Stimulated activated naive CD8-positive, alpha-beta T cell treated with anti-CD3 and anti-CD28 coated beads, Interleukin-15, amount 100 ng/mL, for 72 hours (primary cell): ENCODE results near the gene RNU7-1.
A peak's percentile ranks its signal among the peaks of the same experiment; 100 is the strongest.

Experiments
- ATAC-seq: fragments of 150-1000 bp; cut with Tn5 transposase; 2 replicates; pipeline ENCODE4 v1.10.0; 2021; ENCODE audit warnings: mild to moderate bottlenecking, moderate library complexity
- DNase-seq, 2 donors: peaks; one replicate each; pipeline ENCODE4 v3.0.0; 2021 to 2022
- H3K27ac Mint-ChIP-seq, 2 donors: one replicate each; pipeline ENCODE4 v1.8.0; 2022; ENCODE audit warnings: mild to moderate bottlenecking in 2 of 2, mixed read lengths in 2 of 2, moderate library complexity in 2 of 2
- H3K27me3 Mint-ChIP-seq: one replicate; pipeline ENCODE4 v1.8.0; 2022; ENCODE audit warnings: mixed read lengths
- H3K4me1 Mint-ChIP-seq: one replicate; pipeline ENCODE4 v1.8.0; 2022; ENCODE audit warnings: mild to moderate bottlenecking, mixed read lengths
- H3K4me3 Mint-ChIP-seq, 2 donors: one replicate each; pipeline ENCODE4 v1.8.0; 2022; ENCODE audit warnings: mild to moderate bottlenecking in 2 of 2, mixed read lengths in 2 of 2, moderate library complexity in 1 of 2
- H3K9me3 Mint-ChIP-seq, 2 donors: one replicate each; pipeline ENCODE4 v1.8.0; 2022; ENCODE audit warnings: mixed read lengths in 2 of 2

RNU7-1 gene

DNA sequence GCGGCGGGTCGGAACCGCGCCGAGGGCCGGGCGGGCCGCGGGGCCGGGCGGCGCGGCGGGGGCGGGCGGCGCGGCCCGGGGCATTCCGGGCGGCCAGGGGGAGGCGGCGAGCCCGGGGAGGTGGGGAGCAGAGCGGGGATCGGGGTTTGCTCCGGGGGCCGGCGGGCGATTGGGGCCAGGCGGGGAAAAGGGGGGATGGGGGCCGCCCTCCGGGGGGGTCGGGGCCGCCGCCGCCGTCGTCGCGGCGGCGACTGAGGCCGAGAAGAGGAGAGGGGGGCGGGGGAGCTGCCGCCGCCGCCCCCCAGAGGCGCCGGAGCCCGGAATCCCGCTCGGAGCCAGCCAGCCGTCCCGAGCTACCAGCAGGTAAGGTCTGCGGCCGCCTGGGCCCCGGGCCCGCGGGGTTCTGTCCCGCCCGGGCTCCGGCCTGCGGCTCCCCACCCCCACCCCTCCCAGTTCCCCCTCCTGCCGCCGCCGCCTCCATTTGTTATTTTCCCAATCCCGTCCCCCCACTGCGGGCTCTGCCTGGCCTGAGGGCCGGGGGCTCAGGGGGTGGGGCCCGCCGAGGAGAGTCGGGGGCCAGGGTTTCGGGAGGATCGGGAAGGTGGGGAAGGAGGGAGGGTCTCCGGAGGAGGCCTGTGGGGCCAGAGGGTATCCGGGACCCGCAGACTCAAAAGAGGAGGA, 15.5 kb upstream of the RNU7-1 start:
- Mint-ChIP-seq H3K4me3 (peak overlapping the region; percentile 95 to 97), H3K9me3 (no peaks in the 10 kb centered on the region), H3K27ac (peak overlapping the region; percentile 96 to 97), H3K27me3 (no peaks in the 10 kb centered on the region), H3K4me1 (peaks cover 82% of the 10 kb centered on the region)
- ATAC-seq = peak; percentile 22
- DNase-seq = peak in 1 of 2 donors; percentile 19

- Mint-ChIP-seq H3K4me1 (peaks cover 84% of the 10 kb centered on the region), H3K4me3 (peak overlapping the region; percentile 95 to 97)
These were observed 14.8 kb upstream of the RNU7-1 start for GRCh38 chr12:6928703-6929407.

DNA sequence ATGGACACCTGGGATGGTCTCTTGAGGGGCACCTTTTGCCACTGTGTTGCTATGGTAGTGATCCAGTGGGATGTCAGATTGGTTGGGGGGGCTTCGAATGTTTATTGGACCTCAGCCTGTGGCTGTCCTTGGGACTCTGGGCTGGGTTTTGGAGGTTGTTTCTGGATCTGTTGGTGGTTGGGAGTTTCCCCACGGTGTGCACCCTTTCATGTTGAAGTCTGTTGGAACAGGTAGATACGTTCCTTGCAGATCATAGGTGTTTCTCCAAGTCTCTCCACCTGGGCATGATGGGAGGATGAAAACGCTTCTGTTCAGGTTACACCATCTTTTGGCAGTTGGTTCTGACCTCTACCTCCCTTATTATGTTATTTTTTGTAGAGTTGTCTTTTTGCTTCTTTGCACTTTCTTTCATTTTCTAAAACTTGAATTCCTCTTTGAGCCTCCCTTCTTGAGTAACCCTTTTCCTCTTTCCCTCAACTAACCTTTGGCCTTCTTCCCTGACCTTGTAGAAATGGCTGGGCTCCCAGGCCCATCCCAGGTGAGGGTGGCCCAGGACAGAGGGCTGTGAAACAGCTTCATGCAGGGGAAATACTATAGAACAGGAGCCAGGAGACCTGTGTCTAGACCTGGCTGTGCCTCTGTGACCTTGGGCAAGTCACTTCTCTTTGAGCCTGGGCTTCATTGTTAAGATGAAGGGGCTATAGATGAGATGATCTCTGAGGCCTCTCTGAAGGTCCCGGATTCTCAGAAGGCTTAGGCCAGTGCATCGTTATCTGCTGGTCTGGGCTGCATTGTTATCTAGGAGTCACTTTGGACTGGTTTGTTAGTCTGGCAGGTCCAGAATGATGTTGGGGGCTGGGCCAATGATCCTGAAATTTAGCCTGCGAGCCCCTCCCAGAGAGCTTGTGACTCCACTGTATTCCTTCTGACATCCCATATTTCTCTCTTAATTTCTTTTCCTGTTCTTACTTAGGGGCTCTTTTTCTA, 13.9 kb upstream of the RNU7-1 start:
- Mint-ChIP-seq H3K9me3 (no peaks in the 10 kb centered on the region), H3K4me1 (peaks cover 84% of the 10 kb centered on the region), H3K4me3 (peak overlapping the region; percentile 59 to 95), H3K27me3 (no peaks in the 10 kb centered on the region), H3K27ac (peak overlapping the region; percentile 52 to 87)
- no peak for ATAC-seq
- DNase-seq = no peak

More at GRCh38 chr12:6928703-6929407, 14.8 kb upstream of the RNU7-1 start:
- H3K27me3 Mint-ChIP-seq = no peaks in the 10 kb centered on the region
- H3K9me3 Mint-ChIP-seq = no peaks in the 10 kb centered on the region
- H3K27ac Mint-ChIP-seq = peak overlapping the region; percentile 96 to 97
- ATAC-seq (no peak), DNase-seq (no peak)

GRCh38 chr12:6932766-6933165, 10.8 kb upstream of the RNU7-1 start:
- Mint-ChIP-seq H3K4me3 (no peak overlapping the region), H3K9me3 (no peaks in the 10 kb centered on the region), H3K27ac (no peak overlapping the region), H3K4me1 (peaks cover 84% of the 10 kb centered on the region), H3K27me3 (no peaks in the 10 kb centered on the region)
- ATAC-seq (no peak), DNase-seq (no peak)

DNA sequence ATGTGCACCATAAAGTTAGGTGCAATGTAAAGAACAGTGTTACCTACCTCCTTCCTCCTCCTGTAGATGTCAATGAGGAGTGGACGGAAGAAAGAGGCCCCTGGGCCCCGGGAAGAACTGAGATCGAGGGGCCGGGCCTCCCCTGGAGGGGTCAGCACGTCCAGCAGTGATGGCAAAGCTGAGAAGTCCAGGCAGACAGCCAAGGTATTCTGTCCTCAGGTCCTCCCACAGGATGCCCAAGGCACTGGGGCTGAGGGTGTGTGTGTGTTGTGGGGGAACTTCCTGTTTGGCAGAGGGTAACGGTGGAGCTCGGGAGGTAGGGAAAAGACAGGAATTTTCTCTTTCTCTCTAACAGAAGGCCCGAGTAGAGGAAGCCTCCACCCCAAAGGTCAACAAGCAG, 9.5 kb upstream of the RNU7-1 start:
- no peak for ATAC-seq
- no peak overlapping the region for H3K4me3 Mint-ChIP-seq
- H3K27ac Mint-ChIP-seq = peak overlapping the region in 1 of 2 donors; percentile 18
- DNase-seq = no peak
- no peaks in the 10 kb centered on the region for H3K9me3 Mint-ChIP-seq
- H3K27me3 Mint-ChIP-seq = no peaks in the 10 kb centered on the region
- peaks cover 89% of the 10 kb centered on the region for H3K4me1 Mint-ChIP-seq

DNA sequence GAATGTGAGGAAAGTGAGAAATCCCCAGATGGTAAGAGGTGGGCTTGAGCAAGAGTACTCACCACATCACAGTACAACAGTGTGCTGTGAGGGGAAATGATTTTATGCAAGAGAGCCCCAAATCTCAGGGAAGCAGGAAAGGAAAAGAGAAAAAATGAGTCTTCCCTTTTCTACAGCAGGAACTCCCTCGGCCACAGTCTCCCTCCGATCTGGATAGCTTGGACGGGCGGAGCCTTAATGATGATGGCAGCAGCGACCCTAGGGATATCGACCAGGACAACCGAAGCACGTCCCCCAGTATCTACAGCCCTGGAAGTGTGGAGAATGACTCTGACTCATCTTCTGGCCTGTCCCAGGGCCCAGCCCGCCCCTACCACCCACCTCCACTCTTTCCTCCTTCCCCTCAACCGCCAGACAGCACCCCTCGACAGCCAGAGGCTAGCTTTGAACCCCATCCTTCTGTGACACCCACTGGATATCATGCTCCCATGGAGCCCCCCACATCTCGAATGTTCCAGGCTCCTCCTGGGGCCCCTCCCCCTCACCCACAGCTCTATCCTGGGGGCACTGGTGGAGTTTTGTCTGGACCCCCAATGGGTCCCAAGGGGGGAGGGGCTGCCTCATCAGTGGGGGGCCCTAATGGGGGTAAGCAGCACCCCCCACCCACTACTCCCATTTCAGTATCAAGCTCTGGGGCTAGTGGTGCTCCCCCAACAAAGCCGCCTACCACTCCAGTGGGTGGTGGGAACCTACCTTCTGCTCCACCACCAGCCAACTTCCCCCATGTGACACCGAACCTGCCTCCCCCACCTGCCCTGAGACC, 8.0 kb upstream of the RNU7-1 start:
- DNase-seq (no peak), ATAC-seq (no peak)
- Mint-ChIP-seq H3K9me3 (no peaks in the 10 kb centered on the region), H3K4me1 (peaks cover 85% of the 10 kb centered on the region), H3K27me3 (no peaks in the 10 kb centered on the region), H3K27ac (peak overlapping the region; percentile 97 to 98), H3K4me3 (peak overlapping the region; percentile 87 to 96)

- ATAC-seq = no peak
- H3K27me3 Mint-ChIP-seq = no peaks in the 10 kb centered on the region
- H3K9me3 Mint-ChIP-seq = no peaks in the 10 kb centered on the region
- no peak for DNase-seq
- H3K4me3 Mint-ChIP-seq = peak overlapping the region; percentile 87 to 96
- peak overlapping the region; percentile 97 to 98 for H3K27ac Mint-ChIP-seq
- H3K4me1 Mint-ChIP-seq = peaks cover 86% of the 10 kb centered on the region
These were observed 7.4 kb upstream of the RNU7-1 start for GRCh38 chr12:6936194-6936635.

DNA sequence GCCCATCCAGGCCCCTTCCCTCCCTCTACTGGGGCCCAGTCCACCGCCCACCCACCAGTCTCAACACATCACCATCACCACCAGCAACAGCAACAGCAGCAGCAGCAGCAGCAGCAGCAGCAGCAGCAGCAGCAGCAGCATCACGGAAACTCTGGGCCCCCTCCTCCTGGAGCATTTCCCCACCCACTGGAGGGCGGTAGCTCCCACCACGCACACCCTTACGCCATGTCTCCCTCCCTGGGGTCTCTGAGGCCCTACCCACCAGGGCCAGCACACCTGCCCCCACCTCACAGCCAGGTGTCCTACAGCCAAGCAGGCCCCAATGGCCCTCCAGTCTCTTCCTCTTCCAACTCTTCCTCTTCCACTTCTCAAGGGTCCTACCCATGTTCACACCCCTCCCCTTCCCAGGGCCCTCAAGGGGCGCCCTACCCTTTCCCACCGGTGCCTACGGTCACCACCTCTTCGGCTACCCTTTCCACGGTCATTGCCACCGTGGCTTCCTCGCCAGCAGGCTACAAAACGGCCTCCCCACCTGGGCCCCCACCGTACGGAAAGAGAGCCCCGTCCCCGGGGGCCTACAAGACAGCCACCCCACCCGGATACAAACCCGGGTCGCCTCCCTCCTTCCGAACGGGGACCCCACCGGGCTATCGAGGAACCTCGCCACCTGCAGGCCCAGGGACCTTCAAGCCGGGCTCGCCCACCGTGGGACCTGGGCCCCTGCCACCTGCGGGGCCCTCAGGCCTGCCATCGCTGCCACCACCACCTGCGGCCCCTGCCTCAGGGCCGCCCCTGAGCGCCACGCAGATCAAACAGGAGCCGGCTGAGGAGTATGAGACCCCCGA, 6.8 kb upstream of the RNU7-1 start:
- DNase-seq (peak; percentile 55 to 77), ATAC-seq (peak; percentile 56)
- H3K27me3 Mint-ChIP-seq = no peaks in the 10 kb centered on the region
- peaks cover 86% of the 10 kb centered on the region for H3K4me1 Mint-ChIP-seq
- peak overlapping the region; percentile 87 to 96 for H3K4me3 Mint-ChIP-seq
- peak overlapping the region; percentile 97 to 98 for H3K27ac Mint-ChIP-seq
- no peaks in the 10 kb centered on the region for H3K9me3 Mint-ChIP-seq

DNA sequence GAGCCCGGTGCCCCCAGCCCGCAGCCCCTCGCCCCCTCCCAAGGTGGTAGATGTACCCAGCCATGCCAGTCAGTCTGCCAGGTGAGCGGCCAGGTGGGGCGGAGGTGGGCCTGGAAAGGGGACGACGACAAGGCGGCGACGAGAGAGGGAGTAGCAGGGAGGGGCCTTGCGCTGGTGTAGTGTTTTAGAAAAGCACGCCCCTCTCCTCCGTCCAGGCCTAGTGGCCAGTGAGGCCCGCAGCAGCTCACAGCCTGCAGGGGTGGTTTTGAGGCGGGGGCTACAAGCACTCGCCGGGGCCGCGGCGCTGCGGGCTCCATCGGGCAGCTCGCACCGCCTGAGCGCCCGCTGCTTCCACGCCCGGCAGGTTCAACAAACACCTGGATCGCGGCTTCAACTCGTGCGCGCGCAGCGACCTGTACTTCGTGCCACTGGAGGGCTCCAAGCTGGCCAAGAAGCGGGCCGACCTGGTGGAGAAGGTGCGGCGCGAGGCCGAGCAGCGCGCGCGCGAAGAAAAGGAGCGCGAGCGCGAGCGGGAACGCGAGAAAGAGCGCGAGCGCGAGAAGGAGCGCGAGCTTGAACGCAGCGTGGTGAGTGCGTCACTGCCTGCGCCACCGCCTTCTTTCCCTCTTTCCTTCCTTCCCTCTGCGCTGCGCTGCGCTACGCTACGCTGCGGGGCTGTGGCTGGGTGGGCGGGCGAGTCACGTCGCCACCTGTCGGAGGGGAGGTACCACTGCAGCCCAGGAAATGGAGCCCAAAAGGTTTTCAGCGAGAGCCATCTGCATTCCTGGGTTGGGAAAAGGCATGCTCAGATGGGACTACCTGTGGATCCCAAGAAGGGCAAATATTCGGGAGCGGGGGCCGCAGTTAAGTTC, 5.9 kb upstream of the RNU7-1 start:
- peak; percentile 92 to 96 for DNase-seq
- peaks cover 85% of the 10 kb centered on the region for H3K4me1 Mint-ChIP-seq
- H3K4me3 Mint-ChIP-seq = peak overlapping the region; percentile 87 to 96
- no peaks in the 10 kb centered on the region for H3K27me3 Mint-ChIP-seq
- no peaks in the 10 kb centered on the region for H3K9me3 Mint-ChIP-seq
- peak overlapping the region; percentile 97 to 98 for H3K27ac Mint-ChIP-seq
- peak; percentile 93 for ATAC-seq

DNA sequence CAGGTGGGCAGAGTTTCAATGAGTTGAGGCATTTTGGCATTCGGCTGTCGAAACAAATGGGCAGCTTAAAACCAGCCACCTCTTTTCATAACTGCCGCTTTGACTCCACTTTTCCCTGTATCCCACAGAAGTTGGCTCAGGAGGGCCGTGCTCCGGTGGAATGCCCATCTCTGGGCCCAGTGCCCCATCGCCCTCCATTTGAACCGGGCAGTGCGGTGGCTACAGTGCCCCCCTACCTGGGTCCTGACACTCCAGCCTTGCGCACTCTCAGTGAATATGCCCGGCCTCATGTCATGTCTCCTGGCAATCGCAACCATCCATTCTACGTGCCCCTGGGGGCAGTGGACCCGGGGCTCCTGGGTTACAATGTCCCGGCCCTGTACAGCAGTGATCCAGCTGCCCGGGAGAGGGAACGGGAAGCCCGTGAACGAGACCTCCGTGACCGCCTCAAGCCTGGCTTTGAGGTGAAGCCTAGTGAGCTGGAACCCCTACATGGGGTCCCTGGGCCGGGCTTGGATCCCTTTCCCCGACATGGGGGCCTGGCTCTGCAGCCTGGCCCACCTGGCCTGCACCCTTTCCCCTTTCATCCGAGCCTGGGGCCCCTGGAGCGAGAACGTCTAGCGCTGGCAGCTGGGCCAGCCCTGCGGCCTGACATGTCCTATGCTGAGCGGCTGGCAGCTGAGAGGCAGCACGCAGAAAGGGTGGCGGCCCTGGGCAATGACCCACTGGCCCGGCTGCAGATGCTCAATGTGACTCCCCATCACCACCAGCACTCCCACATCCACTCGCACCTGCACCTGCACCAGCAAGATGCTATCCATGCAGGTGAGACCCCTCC, 5.0 kb upstream of the RNU7-1 start:
- Mint-ChIP-seq H3K9me3 (no peaks in the 10 kb centered on the region), H3K4me1 (peaks cover 85% of the 10 kb centered on the region)

GRCh38 chr12:6939191-6939540, 4.5 kb upstream of the RNU7-1 start:
- DNase-seq (no peak), ATAC-seq (no peak)
- Mint-ChIP-seq H3K27me3 (no peaks in the 10 kb centered on the region), H3K4me3 (peak overlapping the region; percentile 52 to 96), H3K9me3 (no peaks in the 10 kb centered on the region), H3K4me1 (peaks cover 85% of the 10 kb centered on the region), H3K27ac (peak overlapping the region; percentile 4 to 86)

More for the DNA sequence above, 5.0 kb upstream of the RNU7-1 start:
- Mint-ChIP-seq H3K27ac (peak overlapping the region; percentile 30 to 86), H3K27me3 (no peaks in the 10 kb centered on the region), H3K4me3 (peak overlapping the region; percentile 87 to 96)
- peak in 1 of 2 donors; percentile 29 for DNase-seq
- no peak for ATAC-seq

GRCh38 chr12:6941267-6941666, 2.3 kb upstream of the RNU7-1 start:
- H3K4me3 Mint-ChIP-seq = peak overlapping the region in 1 of 2 donors; percentile 45
- no peaks in the 10 kb centered on the region for H3K9me3 Mint-ChIP-seq
- ATAC-seq = no peak
- H3K27me3 Mint-ChIP-seq = no peaks in the 10 kb centered on the region
- DNase-seq = no peak
- peaks cover 84% of the 10 kb centered on the region for H3K4me1 Mint-ChIP-seq
- no peak overlapping the region for H3K27ac Mint-ChIP-seq
